ENCODE results near the gene FAM131B. TPM values are rescaled to one million over a fixed set of nuclear protein-coding genes. Genes with fewer than 3 reads are reported as not detected.
A peak's percentile ranks its signal among the peaks of the same experiment; 100 is the strongest.

The FAM131B gene
- total and polyA plus RNA-seq, 9 of the 15 experiments (the other 6 are each of a cell fraction or from before 2014, with no cell fraction given), result 0.03 to 0.04 TPM; not detected in 7

- TF ChIP-seq, protein P1, sequence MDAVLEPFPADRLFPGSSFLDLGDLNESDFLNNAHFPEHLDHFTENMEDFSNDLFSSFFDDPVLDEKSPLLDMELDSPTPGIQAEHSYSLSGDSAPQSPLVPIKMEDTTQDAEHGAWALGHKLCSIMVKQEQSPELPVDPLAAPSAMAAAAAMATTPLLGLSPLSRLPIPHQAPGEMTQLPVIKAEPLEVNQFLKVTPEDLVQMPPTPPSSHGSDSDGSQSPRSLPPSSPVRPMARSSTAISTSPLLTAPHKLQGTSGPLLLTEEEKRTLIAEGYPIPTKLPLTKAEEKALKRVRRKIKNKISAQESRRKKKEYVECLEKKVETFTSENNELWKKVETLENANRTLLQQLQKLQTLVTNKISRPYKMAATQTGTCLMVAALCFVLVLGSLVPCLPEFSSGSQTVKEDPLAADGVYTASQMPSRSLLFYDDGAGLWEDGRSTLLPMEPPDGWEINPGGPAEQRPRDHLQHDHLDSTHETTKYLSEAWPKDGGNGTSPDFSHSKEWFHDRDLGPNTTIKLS (IDR thresholded peaks at IDR 0.05; ENCODE audit: borderline replicate concordance, low read depth), result no peak
- TF ChIP-seq BRCA1 (IDR thresholded peaks at IDR 0.05) (no peak), BRCA1 (CRISPR knock-in tag; IDR thresholded peaks at IDR 0.05) (no peak), ZEB2 (IDR thresholded peaks at IDR 0.05) (no peak), CHCHD3 (CRISPR knock-in tag; IDR thresholded peaks at IDR 0.05) (no peak), ZKSCAN8 (CRISPR knock-in tag; IDR thresholded peaks at IDR 0.05) (peak; percentile 88), SLC30A9 (CRISPR knock-in tag; IDR thresholded peaks at IDR 0.05) (peak; percentile 88; the same call in 1 of the 2 replicates), MAZ (CRISPR knock-in tag; conservative IDR thresholded peaks at IDR 0.05 in 1 of 2, IDR thresholded peaks at IDR 0.05 in 1 of 2) (peak in 1 of 2 experiments; percentile 86; a peak in 2 of 4 replicates), ELK3 (CRISPR knock-in tag; IDR thresholded peaks at IDR 0.05) (peak; percentile 90; the same call in 1 of the 2 replicates)
- TF ChIP-seq, protein P2, sequence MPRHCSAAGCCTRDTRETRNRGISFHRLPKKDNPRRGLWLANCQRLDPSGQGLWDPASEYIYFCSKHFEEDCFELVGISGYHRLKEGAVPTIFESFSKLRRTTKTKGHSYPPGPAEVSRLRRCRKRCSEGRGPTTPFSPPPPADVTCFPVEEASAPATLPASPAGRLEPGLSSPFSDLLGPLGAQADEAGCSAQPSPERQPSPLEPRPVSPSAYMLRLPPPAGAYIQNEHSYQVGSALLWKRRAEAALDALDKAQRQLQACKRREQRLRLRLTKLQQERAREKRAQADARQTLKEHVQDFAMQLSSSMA (CRISPR knock-in tag; IDR thresholded peaks at IDR 0.05), result peak; percentile 94
- TF ChIP-seq, protein P3, sequence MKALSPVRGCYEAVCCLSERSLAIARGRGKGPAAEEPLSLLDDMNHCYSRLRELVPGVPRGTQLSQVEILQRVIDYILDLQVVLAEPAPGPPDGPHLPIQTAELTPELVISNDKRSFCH (CRISPR knock-in tag; IDR thresholded peaks at IDR 0.05), result peak; percentile 70; the same call in 1 of the 2 replicates
- TF ChIP-seq, protein P3 (tag; IDR thresholded peaks at IDR 0.05), result peak; percentile 99
These were observed 7.5 kb upstream of the FAM131B start (continued) for GRCh38 chr7:143369678-143370651.
